AML-193 (cell line): ENCODE results near the gene MGRN1.

ENCODE experiments used
- DNase-seq, 2 experiments: peaks; one replicate each; lab custom pipeline; 2025; lab: John Stamatoyannopoulos, UW

MGRN1 gene

DNA sequence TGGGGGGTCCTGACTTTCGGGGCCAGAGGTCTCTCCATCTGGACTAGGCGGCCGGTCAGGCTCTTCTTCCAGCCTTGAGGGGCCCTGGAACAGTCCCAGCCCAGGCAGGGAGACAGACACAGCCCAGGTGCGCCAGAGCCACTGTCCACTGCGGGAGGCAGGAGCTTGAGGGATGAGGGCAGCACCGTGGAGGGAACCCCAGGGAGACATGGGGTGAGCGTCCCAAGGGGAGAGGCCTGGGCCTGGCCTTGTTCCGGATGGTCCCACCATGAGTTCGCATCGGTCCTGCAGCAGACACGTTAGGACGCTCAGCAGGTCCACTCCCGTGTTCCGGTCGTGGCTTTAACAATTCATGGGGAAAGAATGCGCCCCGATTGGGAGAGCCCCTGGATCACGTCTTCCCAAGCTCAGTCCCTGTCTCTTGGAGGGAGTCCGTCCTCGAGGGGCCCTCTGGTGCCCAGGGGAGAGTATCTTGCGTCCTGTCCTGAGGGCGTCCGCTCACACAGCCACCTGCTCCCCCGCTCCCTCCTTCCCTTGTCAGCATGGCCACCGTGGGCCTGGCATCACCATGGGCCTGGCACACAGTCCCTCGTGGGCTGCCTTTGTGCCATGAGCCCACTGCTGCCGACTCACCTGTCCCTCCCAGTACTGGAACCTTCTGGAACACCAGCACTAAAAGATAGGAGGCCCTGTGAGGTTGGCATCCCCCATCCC, 62.0 kb downstream of the MGRN1 start:
- DNase-seq: no peak

DNA sequence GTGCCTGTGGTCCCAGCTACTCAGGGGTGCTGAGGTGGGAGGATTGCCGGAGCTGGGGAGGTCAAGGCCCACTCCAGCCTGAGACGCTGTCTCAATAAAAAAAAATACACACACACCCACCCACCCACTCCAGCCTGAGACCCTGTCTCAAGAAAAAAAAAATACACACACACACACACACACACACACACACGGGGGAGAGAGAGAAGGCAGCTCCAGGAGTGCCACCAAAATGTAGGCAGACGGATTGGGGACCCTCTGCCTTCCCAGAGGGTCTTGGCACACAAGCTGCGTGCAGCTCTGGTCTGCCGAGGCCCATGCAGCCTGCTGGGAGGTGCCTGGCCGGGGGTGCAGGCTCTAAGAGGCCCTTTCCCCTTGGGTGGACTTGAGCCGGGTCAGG, 62.8 kb downstream of the MGRN1 start:
- DNase-seq: no peak

DNA sequence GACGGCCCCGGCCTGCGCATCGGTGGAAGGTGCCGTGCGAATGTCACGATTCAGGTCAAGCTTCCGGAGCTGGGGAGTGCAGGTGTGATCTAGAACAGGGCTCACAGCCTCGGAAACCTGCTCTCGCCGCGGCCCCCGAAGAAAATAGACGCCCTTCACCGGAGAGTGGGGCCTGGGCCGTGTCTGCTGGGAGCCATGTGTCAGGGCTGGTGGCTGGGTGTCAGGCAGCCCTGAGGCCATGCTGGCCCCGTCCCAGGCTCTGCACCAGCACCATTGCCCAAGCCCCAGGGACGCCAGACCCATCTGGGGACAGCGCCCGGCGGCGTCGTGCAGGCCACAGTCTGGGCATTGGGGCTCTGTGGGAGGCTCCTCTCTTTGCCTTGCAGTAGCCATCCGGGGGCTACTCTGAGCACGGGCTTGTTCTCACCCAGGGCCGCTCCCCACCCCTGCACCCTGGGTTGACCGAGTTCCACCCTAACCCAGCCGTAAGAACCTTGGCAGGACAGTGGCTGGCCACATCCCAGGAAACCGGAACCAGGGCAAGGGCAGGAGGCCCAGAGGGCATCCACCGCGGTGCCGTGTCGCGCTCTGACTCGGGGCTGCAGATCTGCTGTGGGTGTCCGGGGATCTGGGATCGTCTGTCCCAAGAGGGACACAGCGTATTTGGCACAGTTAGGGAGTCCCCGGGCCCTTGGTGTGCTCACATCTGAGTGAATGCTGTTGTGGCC, 63.5 kb downstream of the MGRN1 start:
- no peak for DNase-seq

DNA sequence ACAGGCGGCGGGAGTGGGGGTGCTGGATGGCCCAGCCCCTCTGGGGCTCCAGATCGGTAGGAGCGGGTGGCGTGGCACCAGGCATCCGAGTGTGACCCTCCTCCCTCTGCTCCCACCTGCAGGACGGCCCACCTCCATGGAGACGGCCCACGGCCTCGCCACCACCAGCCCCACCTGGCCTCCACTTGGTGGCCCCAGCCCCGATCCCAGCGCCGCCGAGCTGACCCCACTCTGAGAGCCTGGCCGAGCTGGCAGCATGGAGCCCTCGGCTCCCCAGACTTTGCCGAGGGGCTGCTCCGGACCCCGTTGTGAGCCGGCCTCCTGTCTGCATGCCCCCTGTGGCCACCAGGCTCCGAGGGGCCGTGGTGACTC, 64.0 kb downstream of the MGRN1 start:
- DNase-seq: no peak

DNA sequence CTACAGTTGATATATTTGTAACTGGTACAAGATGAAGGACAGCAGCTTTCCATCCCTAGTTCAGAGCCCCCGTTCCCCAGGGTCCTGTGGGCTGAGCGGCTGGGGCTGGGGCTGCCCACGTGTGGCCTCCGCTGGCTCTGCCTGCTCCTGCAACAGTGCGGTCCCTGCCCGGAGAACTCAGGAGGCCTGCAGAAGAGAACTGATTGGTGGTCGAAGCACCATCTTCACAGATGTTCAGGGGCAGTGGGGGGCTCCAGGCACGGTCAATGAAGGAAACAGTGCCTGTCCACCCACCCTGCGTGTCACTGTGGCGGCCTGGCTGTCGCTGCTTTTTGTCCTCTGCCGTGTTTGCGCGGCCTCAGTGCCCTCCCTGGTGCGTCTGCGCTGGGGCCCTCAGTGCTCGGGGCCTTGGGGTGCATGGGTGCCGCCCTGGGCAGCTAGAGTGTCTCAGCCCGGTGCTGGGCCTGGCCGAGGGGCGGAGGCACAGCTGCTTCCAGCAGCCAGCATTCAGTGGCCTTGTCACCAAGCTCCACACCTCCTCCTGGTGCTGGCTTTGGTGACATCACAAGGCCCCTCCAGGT, 64.6 kb downstream of the MGRN1 start:
- DNase-seq: no peak

DNA sequence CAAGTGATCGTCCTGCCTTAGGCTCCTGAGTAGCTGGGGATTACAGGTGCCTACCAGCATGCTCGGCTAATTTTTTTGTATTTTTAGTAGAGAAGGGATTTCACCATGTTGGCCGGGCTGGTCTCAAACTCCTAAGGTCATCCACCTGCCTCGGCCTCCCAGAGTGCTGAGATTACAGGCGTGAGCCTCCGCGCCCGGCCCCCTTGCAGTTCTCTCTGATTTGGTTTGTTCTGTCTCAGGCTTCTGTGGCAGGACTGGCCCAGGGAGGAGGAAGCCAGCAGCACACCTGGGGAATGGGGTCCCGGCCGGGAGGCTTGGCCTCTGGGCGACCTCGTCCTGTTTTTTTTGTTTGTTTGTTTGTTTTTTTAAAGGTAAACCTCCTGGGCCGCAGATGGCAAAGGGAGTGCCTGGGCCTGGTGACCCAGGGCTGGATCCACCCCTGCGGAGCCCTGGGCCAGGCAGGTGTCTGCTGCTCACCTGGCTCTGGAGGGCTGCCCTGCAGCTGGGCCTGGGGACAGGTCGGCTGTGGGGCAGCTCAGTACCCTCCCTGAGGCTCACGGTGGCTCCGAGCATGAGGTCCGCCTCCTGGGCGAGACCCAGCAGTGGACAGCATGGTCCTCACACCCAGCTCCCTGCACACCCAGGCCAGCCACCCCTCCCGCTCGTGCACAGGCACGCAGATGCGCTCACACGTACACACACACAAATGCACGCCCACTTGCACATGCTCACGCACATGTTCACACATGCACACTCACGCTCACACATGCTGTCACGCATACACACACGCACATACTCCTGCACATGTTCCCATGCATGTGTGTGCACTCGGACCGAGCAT, 65.5 kb downstream of the MGRN1 start:
- DNase-seq: no peak

DNA sequence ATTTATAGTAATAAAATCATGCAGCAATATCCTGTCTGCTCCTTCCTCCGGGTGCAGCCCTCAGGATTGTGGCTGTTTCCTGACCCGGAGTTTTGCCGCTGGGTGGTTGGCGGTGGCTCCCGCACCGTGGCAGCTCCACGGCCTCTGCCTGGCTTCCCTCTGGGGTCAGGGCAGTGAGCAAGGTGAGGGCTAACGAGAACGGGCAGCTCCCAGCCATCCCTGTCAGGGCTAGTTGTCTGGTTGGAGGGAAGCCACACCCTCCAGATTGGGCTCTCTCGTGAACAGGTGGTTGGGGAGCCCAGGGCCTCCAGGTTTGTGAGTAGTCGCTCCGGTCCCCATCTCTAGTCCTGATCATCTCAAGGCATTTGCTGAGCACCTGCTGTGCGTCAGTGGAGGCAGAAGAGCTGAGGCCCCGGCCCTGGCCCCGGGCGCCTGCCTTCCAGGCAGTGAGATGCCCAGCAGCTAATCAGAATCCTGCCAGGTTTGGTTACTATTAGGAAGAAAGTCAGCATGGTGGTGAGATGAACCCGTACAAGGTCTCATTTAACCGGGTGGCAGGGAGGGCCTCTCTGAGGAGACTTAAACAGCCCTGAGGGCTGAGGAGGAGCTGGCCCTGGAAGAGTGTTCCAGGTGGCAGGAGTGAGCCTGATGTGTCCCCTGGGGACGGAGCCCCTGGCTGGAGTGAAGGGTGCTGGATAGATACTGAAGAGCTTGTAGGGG, 66.5 kb downstream of the MGRN1 start:
- DNase-seq: no peak

DNA sequence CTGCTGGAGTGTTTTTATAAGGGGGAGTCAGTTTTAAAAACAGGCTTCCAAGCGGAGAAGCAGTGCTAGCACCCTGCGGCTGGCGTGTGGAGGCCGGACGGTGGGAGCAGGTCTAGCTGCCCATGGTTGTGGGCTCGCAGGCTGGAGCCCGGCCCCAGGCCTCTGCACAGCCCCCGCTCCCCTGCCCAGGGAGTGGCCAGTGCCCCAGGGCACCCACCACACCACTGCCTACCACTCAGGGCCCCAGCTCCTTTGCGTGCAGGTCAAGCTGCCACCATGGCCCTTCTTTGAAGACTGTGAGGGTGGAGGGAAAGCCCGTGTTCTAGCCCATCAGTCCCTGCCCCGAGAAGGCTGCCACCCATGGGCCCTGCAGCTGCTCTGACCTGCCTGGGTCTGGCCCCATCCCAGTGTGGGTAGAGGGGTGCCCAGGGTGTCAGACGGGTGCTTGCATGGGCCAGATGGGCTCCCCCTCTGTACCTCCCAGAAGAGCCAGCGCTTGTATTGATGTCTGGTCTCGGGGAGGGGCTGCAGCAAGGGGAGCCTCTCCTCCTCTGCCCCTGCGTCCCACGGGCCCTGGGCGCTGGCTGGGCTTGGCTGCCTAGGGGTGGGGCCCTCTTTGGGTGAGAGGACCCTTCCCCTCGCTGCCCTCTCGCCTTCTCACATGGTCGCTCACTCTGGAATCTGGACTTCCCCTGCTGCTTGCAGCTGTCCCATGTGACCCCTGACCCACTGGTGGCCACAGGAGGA, 67.2 kb downstream of the MGRN1 start:
- DNase-seq: no peak

DNA sequence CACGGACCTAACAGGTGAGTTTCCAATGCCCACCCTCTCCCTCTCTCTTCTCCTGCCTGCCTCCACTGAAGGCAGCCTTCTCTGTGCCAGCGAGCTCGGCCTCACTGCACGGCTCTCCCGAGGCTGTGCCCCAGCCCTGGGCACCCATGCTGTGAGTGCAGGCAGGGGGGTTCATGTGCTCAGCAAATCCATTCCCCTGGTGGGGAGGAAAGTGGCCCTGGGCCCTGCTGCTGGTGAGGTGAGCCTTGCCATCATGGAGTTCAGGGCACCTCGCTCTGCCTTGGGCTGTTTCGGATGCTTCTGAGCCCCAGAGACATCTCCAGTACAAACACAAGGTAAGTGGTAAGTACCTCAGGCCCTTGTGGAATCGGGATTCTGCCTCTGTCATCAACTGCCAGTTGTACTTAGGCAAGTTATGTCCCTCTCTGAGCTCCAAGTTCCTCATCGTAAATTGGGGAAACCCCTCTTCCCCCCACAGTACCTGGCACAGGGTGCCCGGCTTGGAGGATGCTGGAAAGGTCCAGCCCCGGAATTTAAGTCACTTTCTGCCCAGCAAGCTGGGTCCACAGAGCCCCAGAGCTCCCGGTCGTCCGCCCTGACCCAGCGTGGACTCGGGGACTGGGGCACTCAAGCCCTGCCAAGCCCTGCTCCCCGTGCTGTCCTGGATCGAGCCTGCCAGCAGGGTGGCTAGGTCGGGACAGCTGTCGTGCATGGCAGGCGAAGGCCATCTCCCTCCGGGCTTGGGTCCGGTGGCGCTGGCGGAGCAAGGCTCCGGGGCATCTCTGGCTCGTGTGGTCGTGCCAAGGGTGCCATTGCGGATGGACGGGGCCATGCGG, 68.1 kb downstream of the MGRN1 start:
- peak; percentile 9 to 29 for DNase-seq

DNA sequence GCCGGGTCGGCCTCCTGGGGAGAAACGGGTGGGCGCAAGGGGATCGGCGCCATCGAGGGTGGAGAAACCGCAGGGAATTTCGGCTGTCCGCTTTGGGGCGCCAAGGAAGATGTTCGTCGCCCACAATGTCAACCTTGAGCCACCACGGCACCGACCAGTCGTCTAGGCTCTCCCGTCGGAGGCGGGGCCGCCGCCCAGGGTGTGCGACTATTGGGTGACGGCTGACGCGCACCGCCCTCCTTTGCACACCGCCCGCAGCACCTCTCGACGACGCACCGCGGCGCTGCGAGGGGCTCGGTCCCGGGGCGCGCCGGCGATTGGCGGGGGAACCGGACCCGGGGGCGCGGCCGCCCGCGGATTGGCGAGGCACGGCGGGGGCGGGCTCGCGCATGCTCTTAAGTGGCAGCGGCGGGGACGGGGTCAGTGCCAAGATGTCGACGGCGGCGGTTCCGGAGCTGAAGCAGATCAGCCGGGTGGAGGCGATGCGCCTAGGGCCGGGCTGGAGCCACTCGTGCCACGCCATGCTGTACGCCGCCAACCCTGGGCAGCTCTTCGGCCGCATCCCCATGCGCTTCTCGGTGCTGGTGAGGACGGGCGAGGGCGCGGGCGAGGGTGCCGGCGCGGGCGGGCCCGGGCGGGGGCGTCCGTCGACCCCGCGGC, 68.8 kb downstream of the MGRN1 start, which contains the start of gene NUDT16L1:
Gene NUDT16L1, plus strand, starts transcription at position 267 of the 660 bp plus-strand sequence. Its CDS starts 165 bp downstream, at position 432.
- peak; percentile 92 to 94 for DNase-seq

DNA sequence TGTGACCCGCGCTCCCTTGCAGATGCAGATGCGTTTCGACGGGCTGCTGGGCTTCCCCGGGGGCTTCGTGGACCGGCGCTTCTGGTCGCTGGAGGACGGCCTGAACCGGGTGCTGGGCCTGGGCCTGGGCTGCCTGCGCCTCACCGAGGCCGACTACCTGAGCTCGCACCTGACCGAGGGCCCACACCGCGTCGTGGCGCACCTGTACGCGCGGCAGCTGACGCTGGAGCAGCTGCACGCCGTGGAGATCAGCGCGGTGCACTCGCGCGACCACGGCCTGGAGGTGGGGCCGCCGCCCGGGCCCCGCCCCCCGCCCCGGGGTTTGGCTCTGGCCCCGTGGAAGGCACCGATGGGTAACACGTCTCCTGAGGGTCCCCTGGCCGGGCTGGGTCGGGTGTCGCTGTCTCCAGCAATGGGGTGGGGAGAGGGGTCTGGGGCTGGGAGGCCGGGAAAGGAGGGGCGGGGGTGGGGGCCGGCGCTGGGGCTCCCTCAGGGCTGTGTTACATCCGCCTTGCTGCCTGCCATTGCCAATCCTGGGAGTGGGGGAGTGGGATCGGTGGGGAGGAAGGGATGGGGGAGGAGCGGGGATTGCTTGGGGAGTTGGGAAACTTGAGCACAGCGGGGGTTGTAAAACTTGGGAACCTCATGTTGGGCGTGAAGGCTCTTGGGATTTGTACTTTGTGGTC, 69.5 kb downstream of the MGRN1 start:
- DNase-seq: no peak

DNA sequence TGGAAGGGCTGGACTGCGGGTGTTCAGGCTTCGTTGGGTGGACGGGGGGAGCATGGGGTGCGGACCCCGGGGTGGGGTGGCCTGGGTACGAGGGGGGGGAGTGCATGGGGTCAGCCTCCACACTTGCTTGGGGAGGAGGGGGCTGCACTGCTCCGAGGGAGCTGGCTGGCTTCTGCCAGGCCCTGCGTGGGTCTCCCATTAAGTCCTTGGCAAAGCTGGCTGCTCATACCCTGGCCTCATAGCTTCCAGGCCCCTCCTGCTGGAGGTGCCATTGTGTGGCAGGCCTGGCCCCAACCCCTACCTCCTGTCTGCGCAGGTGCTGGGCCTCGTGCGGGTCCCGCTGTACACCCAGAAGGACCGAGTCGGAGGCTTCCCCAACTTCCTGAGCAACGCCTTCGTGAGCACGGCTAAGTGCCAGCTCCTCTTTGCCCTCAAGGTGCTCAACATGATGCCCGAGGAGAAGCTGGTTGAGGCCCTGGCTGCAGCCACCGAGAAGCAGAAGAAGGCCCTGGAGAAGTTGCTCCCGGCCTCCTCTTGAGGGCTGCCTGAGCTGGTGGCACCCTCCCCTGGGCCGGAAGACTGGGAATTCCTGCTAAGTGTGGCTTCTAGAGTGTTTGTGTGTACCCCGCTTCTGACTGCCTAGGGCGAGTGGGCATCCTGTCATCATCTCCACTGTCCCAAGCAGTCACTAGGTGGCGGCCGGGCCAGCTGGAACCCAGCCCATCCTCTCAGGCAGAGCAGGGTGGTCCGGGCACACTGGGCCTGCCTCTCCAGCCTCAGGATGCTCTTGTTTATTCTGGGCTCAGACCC, 70.2 kb downstream of the MGRN1 start:
- DNase-seq: no peak

DNA sequence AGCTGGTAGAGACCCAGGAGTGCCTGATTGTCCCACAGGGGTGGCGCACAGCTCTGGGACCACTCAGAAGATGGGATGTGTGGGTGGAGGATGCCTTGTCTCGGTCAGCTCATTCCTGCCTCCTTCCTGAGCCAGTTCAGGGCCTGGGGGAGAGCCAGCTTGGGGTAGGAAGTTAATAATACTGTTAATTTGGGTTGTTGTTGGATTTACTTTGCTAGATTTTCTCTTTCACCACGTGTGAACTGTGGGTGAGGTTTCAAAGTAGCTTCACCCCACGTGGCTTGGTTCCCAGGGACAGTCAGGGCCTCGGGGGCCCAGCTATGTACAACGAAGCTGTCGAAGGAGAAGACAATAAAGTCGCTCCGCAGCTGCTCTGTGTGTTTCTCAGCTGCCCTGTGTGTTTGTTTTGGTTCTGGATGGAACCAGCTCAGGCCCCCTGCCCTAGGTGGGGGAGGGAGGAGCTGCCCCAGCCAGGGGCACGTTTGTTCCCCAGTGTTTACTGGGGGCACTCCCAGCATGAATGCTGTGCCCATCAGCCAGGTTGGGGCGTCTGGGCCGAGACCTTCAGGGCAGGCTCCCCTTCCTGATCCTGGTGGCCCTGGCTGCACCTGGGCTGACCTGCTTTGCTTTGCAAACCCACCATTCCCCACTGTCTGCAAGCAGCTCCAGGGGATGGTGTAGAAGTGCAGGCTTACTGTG, 71.0 kb downstream of the MGRN1 start:
- no peak for DNase-seq

DNA sequence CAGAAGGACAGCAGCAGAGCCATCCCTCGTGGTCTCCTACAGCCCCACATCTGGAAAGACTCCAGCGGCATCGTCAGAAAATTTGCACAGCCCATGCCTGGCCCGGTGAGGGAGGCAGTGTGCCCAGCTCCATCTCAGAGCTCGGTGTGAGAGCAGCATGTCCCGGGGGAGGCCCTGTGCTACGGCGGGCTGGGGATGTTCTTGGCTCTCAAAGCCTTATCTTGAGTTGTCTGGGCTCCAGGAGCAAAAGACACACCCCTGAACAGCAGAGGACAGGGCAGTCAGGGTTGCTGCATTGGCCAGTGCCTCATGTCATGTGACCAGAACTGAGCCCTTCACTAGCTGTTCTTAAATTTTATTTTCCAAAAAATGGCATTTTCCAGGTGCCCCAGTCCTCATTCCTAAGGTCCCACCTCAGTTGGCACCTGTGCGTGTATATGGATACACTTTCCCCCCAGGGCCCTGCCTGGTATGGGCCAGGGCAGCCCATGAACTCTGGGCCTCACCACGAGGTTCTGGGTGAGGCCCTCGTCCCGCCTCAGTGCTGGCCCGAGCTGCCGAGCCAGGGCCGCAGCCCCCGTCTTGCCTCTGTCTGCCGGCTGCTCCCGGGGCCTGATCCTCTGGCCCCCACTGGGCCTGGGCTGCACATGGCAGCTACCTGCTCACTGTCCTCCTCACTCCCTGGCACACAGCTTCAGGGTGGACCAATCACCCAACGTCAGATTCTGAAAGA, 71.7 kb downstream of the MGRN1 start:
- no peak for DNase-seq

DNA sequence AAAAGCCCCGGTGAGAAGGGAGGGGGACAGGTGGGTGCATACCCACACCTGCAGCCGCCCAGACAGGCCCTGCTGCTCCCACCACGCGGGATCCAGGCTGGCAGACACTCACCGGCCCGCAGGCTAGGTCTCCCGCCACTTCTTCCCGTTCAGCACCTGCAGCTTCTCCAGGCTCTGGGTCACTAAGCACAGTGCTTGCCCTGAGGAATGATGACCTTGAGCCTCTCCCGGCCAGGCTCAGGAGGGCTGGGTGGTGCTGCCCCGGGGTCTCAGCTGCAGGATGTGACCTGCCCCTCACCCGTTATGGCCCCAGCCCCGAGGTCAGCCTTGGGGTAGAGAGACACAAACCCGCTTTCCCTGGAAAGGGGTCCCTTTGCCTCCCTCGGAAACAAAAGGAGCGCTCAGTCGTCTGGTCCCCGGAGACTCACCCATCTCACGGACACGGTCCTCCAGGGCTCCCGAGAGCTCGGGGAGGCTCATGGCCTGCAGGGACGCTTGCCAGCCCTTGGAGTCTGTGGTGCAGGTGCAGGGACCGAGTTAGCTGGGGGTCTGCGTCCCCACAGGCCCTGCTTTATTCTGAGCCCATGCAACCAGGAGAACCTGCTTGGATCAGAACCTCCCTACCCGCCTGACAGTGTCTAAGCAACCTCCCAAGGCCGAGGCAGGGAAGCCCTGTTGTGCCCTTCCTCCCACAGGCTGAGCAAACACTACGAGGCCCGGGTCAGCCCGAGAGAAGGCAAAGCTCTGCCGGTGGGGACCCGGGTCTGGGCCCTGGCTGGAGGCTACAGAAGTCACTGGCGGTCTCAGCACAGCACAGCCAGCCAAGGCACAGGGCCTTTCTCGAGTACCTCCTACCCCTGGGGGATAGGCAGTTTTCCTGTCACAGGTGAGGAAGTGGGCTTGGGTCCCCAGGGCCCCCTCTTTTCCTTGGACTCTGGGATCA, 72.5 kb downstream of the MGRN1 start:
- DNase-seq: no peak
